GM21528 (cell line): Measurements from ENCODE around the gene FBXW11.

Experiments used
- ATAC-seq: cut with Tn5 transposase; IDR thresholded peaks from one replicate; pipeline ENCODE4 v1.9.1; 2021; ENCODE audit warnings: mild to moderate bottlenecking, moderate library complexity; ENCODE audit not compliant: unreplicated experiment, low FRiP score

FBXW11 gene

DNA sequence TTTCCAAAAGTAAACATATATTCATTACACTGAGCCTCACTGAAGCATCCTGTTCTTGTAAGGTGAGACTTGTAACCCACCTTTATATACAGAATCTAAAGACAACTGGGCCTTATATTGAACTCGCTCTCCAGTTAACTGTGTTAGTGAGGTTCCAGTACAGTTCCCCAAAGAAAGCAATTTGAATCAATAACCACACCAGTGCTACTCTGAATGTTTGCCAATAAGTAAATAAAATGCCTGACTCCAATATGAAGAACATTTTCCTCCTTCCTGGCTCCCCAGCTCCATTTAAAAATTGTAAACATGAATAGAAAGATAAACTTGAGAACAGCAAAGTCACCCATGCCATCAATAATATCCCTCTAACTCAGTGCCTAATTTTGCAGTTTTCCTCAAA lies 50.1 kb downstream of the FBXW11 start:
- no peak for ATAC-seq

- no peak for ATAC-seq
Observed at GRCh38 chr5:171955761-171956160, 50.7 kb downstream of the FBXW11 start.

- ATAC-seq, result no peak
Observed at GRCh38 chr5:171954721-171955120, 51.7 kb downstream of the FBXW11 start.

GRCh38 chr5:171953860-171954701 lies 52.4 kb downstream of the FBXW11 start:
- ATAC-seq, result no peak

DNA sequence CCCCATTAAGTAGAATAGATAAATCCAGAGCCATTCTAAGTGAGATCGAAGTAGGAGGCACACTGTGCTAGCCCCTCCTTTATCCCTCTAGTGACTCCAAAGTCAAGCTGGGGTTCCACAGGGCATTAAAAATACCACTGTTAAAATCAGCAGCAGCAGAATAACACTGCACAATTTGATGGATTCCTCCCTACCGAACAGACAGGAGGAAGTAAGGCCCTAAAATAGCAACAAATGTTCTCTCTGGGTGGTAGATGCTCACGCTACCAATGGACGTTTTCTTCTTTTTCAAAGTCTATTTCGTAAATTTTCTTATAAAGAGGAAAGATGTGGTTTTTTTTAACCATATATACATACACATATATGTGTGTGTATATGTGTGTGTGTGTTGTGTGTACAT lies 54.4 kb downstream of the FBXW11 start:
- no peak for ATAC-seq

DNA sequence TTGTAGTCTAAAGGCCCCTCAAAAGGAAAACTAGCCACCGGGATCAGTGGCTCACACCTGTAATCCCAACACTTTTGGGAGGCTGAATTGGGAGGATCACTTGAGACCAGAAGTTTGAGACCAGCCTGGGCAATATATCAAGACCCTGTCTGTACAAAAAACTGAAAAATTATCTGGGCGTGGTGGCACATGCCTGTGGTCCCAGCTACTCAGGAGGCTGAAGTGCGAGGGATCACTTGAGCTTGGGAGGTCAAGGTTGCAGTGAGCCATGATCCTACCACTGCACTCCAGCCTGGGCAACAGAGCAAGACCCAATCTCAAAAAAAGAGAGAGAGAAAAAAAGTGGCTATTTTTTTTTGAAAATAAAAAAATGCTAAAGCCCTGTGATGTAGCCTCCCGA lies 55.2 kb downstream of the FBXW11 start:
- no peak for ATAC-seq

GRCh38 chr5:171946000-171946781 lies 60.2 kb downstream of the FBXW11 start:
- no peak for ATAC-seq

- no peak for ATAC-seq
Observed at GRCh38 chr5:171945476-171945875, 61.0 kb downstream of the FBXW11 start.

- ATAC-seq, result no peak
Observed at GRCh38 chr5:171945066-171945465, 61.4 kb downstream of the FBXW11 start.

DNA sequence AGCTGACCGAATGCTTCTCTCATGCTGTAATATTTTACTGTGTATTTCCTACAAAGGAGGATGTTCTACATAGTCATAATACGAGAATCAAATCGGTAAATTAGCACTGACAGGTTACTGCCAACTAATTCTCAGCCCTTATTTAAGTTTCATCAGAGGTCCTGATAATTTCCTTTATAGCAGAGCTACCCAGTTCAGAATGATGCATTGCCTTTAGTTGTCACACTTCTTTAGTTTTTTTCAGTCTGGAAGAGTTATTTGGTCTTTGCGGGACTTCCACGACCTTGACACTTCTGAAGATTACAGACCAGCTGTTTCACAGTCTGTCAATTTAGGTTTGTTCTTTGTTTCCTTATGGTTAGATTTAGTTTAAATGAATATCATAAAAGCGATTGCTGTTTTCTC lies 64.3 kb downstream of the FBXW11 start:
- ATAC-seq, result peak; percentile 48

GRCh38 chr5:171941675-171942074 lies 64.8 kb downstream of the FBXW11 start:
- ATAC-seq, result peak; percentile 28

- peak; percentile 57 for ATAC-seq
Observed at GRCh38 chr5:171941275-171941674, 65.2 kb downstream of the FBXW11 start.

- no peak for ATAC-seq
Observed at GRCh38 chr5:171939951-171940350, 66.5 kb downstream of the FBXW11 start.

GRCh38 chr5:171938358-171938757 lies 68.1 kb downstream of the FBXW11 start:
- ATAC-seq, result no peak

GRCh38 chr5:171937351-171937750 lies 69.1 kb downstream of the FBXW11 start:
- ATAC-seq, result no peak

DNA sequence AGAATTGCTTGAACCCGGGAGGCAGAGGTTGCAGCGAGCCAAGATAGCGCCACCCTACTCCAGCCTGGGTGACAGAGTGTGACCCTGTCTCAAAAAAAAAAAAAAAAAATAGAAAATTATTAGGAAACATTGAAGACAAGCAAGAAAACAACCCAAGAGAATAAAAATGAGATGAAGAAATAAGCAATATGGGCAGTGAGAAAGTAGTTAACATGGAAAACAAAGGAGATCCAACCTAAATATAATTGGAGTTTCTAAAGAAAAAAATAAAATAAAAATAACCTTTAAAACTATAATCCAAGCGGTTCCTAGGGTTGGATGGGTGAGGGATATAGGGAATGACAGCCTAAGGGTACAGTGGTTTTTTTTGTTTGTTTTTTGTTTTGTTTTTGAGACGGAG lies 71.9 kb downstream of the FBXW11 start:
- no peak for ATAC-seq

GRCh38 chr5:171931163-171931562 lies 75.3 kb downstream of the FBXW11 start:
- ATAC-seq, result no peak

DNA sequence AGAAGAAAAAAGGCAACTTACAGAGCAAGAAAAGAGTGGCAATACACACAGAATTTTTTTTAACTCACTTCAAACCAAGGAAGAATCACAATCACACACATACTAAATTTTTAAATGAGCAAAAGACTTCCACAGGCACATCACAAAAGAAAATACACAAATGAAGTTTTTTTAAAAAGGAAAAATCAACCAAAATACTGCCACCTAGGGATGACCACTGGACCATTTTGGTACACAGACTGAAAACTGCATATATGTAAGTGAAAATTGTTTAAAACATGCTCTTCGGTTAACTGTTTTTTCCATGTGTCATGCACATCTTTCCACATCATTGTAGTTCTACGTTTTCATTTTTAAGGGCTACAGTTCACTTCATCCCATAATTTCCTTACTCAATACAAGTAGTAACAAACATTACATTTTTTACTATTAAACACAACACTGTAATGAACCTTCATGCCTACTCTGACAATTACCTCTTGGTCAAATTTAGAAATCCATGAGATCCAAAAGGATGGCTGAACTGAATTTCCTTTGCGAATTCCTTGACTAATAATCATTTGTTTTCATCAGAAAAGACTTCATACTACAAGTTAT lies 79.0 kb downstream of the FBXW11 start:
- no peak for ATAC-seq

DNA sequence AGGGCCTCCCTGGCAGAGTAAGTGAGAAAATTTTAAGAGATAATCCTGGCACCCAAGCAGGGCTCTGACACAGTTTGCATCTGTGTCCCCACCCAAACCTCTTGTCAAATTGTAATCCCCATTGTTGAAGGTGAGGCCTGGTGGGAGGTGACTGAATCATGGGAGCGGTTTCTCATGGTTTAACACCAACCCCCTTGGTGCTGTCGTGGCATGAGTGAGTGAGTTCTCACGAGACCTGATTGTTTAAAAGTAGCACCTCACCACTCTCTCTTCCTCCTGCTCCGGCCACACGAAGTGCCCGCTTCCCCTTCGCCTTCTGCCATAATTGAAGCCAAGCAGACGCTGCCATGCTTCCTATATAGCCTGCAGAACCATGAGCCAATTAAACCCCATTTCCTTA lies 80.1 kb downstream of the FBXW11 start:
- ATAC-seq, result peak; percentile 78

- ATAC-seq, result no peak
Observed at GRCh38 chr5:171924493-171925122, 81.8 kb downstream of the FBXW11 start.
